ENCODE results near the gene KDM2A. TPM values are rescaled to one million over a fixed set of nuclear protein-coding genes. Genes with fewer than 3 reads are reported as not detected.
A peak's percentile ranks its signal among the peaks of the same experiment; 100 is the strongest.

KDM2A gene
- total RNA-seq: 10 to 100 TPM; 34.8 to 55.0 (median 44.9) TPM

- Histone ChIP-seq H3K27me3 (no peaks in the 10 kb centered on the region), H3K36me3 (no peaks in the 10 kb centered on the region), H3K9me3 (no peaks in the 10 kb centered on the region), H3K4me1 (peaks cover 26 to 35% of the 10 kb centered on the region in 2 donors), H3K4me3 (peak within 1 kb of the TSS; percentile 82 to 98 (median 94)), H3K27ac (peak within 1 kb of the TSS; percentile 98 to 100 (median 99))
- peak in 1 of 5 experiments; percentile 27 for TF ChIP-seq CTCF (IDR thresholded peaks at IDR 0.05 in 4 of 5, conservative IDR thresholded peaks at IDR 0.05 in 1 of 5)
- peak; percentile 73 to 84 for TF ChIP-seq POLR2A (IDR thresholded peaks at IDR 0.05)
- peak; percentile 82 to 85 for ATAC-seq
- intact Hi-C loops (cut with DNase I; ENCODE audit: low total_unique reads) (loop anchor here (1.0 to 10.0 kb wide), 5 partner anchors 49 to 466 kb away; partner anchors contain the start of gene GSTP1), in situ Hi-C loops (cut with MboI; ENCODE audit: low sequenced_read_pairs in 4 of 4) (no loop called here)
- DNase-seq: peak; percentile 99
Observed at GRCh38 chr11:67118801-67119584, at the start of gene KDM2A. TSS of gene KDM2A (plus strand) at chr11:67119263. CDS start at chr11:67121317, 2,054 bp downstream.

DNA sequence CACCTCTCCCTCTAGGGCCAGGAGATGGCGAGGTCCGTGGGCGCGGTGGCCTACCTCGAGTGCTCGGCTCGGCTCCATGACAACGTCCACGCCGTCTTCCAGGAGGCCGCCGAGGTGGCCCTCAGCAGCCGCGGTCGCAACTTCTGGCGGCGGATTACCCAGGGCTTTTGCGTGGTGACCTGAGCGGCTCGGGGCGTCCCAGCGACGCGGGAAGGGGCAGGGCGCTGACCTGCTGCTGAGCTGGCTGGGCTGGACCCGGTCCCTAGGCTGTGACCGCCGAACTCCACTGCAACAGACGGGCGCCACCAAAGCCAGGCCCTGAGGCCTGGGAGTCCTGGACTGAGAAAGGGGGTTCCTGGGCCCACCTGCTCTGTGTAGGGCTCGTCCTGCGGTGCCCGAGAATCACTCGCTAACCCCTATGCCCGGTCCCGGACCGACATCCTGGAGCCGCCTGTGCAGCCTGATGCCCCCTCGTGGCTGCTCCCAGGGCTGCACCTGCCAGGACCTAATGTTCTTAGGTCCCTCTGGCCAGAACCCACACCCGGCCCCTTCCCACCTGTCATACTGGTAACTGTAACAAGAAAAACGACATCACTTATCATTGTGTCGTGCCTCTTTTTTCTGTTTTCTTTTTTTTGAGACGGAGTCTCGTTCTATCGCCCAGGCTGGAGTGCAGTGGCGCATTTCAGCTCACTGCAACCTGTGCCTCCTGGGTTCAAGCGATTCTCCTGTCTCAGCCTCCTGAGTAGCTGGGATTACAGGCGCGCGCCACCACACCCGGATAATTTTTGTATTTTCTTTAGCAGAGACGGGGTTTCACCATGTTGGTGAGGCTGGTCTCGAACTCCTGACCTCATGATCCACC is 47.4 kb upstream of the KDM2A start:
- peak; percentile 87 to 88 for ATAC-seq
- in situ Hi-C loops (cut with MboI; ENCODE audit: low sequenced_read_pairs in 4 of 4) (loop anchor here in 1 of 4 donors (5.0 kb wide), 1 partner anchor 96 kb away; no protein-coding TSS in a partner anchor), intact Hi-C loops (cut with DNase I; ENCODE audit: low total_unique reads) (loop anchor here (1.0 kb wide), 1 partner anchor 17 kb away; no protein-coding TSS in a partner anchor)
- peak; percentile 49 to 66 for DNase-seq
- H3K27ac ChIP-seq: peak overlapping the region in 1 of 4 donors; percentile 20
- H3K4me1 ChIP-seq: no peaks in the 10 kb centered on the region
- no peaks in the 10 kb centered on the region for H3K9me3 ChIP-seq
- H3K27me3 ChIP-seq: no peaks in the 10 kb centered on the region
- no peaks in the 10 kb centered on the region for H3K36me3 ChIP-seq
- peak overlapping the region; percentile 32 to 59 (median 43) for H3K4me3 ChIP-seq
- TF ChIP-seq CTCF (IDR thresholded peaks at IDR 0.05 in 4 of 5, conservative IDR thresholded peaks at IDR 0.05 in 1 of 5): peak; percentile 72 to 91 (median 85)
- TF ChIP-seq POLR2A (IDR thresholded peaks at IDR 0.05): no peak

- Histone ChIP-seq H3K27ac (no peak overlapping the region), H3K9me3 (no peaks in the 10 kb centered on the region), H3K4me3 (no peak overlapping the region), H3K4me1 (no peaks in the 10 kb centered on the region), H3K27me3 (no peaks in the 10 kb centered on the region), H3K36me3 (no peaks in the 10 kb centered on the region)
- TF ChIP-seq CTCF (IDR thresholded peaks at IDR 0.05 in 4 of 5, conservative IDR thresholded peaks at IDR 0.05 in 1 of 5): no peak
- TF ChIP-seq POLR2A (IDR thresholded peaks at IDR 0.05): no peak
- in situ Hi-C loops (cut with MboI; ENCODE audit: low sequenced_read_pairs in 4 of 4): loop anchor here in 1 of 4 donors (5.0 kb wide), 1 partner anchor 95 kb away; no protein-coding TSS in a partner anchor
- intact Hi-C loops (cut with DNase I; ENCODE audit: low total_unique reads): no loop called here
- DNase-seq (no peak), ATAC-seq (no peak)
Observed at GRCh38 chr11:67072295-67072694, 46.8 kb upstream of the KDM2A start.

- intact Hi-C loops (cut with DNase I; ENCODE audit: low total_unique reads) (no loop called here), in situ Hi-C loops (cut with MboI; ENCODE audit: low sequenced_read_pairs in 4 of 4) (loop anchor here in 1 of 4 donors (5.0 kb wide), 1 partner anchor 93 kb away; no protein-coding TSS in a partner anchor)
- Histone ChIP-seq H3K4me3 (no peak overlapping the region), H3K4me1 (no peaks in the 10 kb centered on the region), H3K36me3 (no peaks in the 10 kb centered on the region), H3K27me3 (no peaks in the 10 kb centered on the region), H3K9me3 (no peaks in the 10 kb centered on the region), H3K27ac (no peak overlapping the region)
- TF ChIP-seq CTCF (IDR thresholded peaks at IDR 0.05 in 4 of 5, conservative IDR thresholded peaks at IDR 0.05 in 1 of 5) (no peak), POLR2A (IDR thresholded peaks at IDR 0.05) (no peak)
- no peak for DNase-seq
- ATAC-seq: no peak
Observed at GRCh38 chr11:67073908-67074307, 45.2 kb upstream of the KDM2A start.

Data from gastrocnemius medialis (tissue), 4 donors.